Dedifferentiated amniotic fluid mesenchymal stem cell (primary cell): ENCODE data around the gene CD36.
A peak's percentile ranks its signal among the peaks of the same experiment; 100 is the strongest.
"Not testable (repeated sequence)": the region's sequence is repeated elsewhere in the genome, so short reads cannot be mapped to it uniquely, and the experiment has no call there.

Experiments used
- DNase-seq: peaks from one replicate; pipeline ENCODE4 v3.0.0-alpha.2; 2016; ENCODE audit errors: extremely low spot score

The CD36 gene

DNA sequence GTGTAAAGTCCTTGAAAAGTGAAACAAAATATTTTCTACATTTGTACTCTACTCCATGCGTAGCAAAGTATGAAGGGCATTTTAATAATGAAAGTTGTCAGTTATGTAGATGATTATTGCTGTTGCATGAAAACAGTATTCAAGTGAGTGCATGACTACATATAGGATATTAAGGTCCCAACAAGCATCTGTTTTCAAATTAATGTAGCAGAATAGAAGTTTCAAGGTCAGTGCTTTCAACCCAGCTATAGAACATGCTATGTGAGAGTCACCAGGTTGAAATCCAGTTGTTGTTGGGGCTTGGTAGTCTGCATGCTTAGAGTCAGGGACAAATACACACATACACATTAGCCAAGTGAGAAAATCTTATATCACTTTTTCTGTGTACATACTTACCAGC, 14.8 kb downstream of the CD36 start:
- DNase-seq, result no peak

DNA sequence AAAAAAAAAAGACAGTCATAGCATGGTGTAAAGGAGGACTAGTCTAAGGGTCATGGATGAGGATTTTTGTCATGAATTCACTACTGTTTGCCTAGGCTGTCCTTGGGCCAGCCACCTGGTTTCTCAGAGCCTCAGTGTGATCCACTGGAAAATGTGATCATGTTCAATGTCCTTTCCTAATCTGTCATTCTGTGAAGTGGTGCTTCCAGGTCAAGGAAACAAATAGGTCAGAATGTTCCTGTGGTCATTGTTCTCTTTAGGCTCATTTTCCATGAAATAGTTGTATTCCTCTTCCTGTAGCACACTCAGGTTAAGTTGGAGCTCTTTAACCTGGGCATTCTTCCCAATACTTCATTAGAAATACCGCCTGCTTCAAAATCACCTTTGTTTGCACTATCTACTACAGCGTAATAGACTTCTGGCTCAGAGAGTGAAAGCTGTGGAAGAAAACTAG, 16.5 kb downstream of the CD36 start:
- no peak for DNase-seq

DNA sequence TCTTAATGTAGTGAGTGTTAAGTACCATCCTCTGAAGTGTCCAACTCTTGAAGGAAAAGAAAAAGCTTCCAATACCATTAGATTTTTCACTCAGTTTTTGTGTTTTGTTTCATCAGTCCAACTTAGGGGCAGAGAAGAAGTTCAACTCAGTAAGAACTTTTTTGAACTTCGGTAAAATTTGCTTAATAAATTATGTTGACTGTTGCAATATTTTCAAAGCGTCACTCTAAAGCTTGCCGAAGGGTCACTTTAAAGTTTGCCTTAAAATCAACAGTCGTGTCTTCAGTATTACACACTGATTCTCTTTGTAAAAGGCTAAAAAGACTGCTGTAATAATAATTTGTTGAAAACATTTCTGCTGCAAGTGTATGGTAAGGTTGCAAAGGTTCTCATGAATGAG, 17.6 kb downstream of the CD36 start:
- no peak for DNase-seq

DNA sequence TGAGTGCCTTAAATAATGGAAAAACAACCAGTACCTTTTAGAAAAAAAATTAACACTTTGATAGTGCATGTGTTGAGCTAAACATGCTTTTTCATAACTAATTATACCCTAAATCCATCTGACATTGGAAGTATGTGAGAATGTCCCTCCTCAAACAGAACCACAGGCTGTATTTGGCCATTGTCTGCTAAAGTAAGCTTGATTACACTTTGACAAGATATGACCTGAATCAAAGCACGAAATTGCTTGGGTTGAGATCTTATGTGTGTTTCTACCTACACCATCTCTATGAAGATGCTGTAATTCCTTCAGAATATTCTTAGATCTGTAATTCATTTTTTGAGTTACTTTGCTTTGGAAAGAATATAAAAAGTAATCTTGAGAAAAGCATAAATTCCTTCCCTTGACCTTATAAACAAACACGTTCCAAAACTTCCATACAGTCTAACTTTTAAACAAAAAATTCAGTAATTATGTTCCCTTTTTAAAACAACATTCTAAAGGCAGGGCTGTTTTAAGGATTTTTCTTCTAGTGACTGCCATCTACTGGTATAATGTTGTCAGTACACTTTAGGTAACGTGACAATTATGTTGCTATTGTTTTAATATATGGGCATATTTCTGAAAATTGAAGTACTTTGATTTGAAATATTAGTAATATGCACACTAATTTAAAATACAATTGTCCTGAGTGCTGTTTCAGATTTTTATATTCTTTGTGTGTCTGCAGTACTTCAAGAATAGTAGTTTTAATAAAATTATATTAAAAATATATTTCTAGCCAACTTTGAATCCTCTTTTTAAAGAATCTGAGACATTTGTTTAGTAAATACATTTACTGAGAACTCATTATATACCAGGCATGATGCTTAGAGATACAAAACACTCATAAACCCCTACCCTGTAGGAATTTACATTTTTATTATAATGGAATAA, 20.9 kb downstream of the CD36 start:
- DNase-seq, result peak; percentile 67

DNA sequence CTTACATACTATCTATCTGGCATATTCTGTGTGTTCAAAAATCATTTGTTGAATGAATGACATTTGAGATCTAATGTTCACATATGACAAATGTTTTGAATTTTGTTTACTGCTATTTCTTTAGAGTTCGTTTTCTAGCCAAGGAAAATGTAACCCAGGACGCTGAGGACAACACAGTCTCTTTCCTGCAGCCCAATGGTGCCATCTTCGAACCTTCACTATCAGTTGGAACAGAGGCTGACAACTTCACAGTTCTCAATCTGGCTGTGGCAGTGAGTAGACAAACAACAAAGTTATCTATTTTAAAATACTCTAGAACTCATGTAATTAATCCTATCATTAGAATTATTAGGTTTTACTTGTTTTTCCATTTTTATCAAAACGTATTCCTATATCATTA, 22.5 kb downstream of the CD36 start:
- no peak for DNase-seq

DNA sequence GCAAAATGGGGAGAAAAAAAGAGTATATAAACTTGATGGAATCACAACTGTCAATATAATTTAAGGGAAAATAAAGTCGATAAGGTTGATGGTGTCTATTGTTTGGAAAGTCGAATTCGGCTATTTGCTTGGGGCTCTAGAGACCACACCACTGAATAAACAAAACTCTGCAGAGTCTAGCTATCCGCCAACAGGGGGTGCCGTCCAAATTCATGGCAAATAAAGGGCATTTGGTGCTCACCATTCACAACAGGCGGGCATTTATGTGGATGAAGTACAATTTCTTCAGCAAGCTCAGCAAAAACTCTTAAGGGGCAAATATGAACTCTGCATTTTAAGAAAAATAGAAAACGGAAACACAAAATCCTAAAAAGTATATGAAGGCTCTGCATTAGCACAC, 23.3 kb downstream of the CD36 start:
- no peak for DNase-seq

DNA sequence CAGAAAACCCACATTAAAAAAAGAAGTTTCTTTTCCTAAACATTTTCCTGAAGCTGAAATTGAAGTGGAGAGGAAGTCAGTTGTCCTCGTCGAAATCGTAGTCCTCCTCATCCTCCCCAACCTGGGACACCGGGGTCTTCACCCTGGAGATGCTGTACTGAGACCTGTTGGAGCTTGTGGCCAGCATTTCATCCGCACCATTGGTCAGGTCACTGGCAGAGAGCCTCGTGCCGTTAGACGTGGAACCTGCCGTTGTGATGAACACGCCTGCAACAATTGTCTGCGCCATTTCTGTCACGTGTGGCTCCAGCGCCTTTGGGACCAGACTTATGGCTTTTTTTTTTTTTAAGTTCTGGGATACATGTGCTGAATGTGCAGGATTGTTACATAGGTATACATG, 23.8 kb downstream of the CD36 start:
- DNase-seq, result no peak

DNA sequence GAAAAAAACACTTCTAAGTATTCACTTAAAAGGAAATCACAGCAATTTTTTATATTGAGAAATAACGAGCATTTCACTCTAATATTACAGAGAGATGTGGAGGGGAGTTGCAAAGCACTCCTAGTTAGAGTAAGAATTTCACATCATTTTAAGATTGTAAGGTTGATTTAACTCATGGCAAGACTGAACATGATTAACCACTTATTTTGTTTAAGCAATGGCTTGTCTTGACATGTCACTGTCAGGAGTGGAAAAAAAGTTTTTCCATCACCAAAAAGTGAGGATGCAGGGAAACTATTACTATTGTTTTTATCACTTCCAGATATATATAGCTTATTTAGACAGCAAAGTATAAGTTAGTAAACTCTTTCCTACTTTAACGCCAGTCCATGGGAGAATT, 27.1 kb downstream of the CD36 start:
- no peak for DNase-seq

DNA sequence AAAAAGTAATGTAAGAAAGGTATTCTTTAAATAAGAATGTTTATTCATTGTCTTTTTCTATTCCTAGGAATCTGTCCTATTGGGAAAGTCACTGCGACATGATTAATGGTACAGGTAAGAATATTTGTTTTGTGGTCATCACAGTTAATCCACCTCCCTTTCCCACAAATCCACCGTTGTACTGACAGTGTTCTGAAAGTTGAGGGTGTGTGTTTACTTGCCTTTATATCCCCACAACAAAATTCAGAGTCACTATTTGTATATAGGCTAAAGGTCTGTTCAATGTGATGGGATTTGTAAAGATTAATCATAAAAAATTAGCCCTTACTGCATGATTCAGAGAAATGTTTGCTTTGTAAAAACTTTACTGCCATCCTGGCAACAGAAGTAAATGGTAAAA, 27.9 kb downstream of the CD36 start:
- no peak for DNase-seq

DNA sequence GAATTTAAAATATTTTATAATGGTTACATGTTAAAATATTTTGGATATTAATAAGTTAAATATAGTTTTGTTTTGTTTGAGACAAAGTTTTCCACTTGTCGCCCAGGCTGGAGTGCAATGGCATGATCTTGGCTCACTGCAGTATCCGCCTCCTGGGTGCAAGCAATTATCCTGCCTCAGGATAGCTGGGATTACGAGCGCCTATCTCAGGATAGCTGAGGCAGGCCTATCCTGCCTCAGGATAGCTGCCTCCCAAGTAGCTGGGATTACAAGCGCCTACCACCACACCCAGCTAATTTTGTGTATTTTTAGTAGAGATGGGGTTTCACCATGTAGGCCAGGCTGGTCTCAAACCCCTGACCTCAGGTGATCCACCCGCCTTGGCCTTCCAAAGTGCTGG, 30.9 kb downstream of the CD36 start:
- not testable (repeated sequence) for DNase-seq

DNA sequence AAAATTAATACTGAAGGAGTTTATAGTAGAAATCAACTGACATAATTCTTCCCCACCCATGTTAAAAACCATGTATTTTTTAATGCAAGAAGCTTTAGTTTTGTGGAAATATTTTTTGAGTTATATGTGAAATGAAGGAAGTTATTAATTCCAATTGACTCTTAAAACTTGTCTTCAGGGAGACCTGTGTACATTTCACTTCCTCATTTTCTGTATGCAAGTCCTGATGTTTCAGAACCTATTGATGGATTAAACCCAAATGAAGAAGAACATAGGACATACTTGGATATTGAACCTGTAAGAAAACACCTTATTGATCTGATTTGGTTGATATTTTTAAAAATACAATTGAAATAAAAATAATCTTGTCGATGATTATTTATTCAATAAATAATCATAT, 33.3 kb downstream of the CD36 start:
- no peak for DNase-seq

DNA sequence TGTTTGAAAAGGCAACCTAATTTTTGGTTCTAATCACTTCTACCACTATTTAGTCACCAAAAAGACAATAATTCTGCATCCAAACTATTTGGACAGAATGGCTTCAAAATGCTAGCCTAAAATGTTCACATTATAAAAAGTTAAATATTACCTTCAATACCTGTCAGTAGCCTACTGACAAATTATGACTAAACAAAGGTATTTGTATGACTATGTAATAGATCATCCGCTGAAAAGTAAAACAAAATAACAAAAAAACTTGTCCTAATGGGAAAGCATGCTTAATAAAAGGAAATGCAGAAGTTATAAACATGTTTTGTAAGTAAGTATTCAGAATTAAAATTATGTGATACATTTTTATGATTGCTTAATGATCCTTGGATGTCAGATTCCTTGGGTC, 36.6 kb downstream of the CD36 start:
- no peak for DNase-seq

DNA sequence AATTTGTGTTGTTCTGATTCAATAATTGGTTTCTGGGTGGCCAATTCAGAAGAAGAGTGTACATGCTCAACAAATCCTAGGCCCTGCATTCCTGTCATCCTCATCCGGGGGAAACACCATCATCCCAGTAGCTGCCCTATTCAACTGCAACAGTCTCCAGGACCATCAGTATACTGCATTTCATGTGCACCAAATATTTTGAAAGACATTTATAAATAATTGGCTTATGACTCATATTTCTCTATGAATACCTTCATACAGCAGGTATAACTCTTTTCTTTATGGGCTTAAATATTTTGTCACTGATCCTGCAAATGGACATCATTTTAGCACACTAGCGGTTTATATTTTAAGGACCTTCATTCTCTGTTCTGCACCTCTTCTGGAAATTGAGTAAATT, 38.0 kb downstream of the CD36 start:
- DNase-seq, result no peak

DNA sequence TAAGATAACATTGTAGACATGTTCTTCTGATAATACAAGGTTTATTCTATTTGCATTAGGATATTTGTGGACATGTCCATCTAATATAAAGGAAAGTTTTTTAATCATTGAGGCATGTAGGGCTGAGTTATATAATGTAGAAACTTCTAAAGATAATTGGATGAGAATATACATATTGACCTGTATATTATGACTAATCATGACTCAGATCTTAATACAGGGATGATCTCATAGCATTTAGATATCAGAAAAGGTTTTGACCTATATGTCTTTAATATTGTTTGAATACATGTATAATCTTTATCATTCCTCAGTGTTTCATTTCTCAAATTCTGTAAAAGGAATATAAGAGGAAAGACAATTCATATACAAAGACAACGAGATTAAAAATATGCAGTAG, 39.2 kb downstream of the CD36 start:
- no peak for DNase-seq

DNA sequence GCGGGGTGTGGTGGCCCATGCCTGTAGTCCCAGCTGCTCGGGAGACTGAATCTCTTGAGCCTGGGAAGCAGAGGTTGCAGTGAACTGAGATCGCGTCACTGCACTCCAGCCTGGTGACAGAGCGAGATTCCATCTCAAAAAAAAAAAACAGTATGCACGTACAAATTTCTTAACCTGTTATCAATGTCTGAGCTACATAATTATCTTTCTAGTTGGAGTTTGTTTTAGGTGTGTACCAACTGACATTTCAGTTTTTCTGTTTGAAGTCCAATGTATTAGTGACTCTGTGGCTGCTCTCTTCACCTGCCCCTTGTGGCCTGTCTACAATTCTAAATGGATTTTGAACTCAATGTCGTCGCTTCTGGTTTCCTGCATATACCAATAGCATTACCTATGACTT, 40.3 kb downstream of the CD36 start:
- no peak for DNase-seq

DNA sequence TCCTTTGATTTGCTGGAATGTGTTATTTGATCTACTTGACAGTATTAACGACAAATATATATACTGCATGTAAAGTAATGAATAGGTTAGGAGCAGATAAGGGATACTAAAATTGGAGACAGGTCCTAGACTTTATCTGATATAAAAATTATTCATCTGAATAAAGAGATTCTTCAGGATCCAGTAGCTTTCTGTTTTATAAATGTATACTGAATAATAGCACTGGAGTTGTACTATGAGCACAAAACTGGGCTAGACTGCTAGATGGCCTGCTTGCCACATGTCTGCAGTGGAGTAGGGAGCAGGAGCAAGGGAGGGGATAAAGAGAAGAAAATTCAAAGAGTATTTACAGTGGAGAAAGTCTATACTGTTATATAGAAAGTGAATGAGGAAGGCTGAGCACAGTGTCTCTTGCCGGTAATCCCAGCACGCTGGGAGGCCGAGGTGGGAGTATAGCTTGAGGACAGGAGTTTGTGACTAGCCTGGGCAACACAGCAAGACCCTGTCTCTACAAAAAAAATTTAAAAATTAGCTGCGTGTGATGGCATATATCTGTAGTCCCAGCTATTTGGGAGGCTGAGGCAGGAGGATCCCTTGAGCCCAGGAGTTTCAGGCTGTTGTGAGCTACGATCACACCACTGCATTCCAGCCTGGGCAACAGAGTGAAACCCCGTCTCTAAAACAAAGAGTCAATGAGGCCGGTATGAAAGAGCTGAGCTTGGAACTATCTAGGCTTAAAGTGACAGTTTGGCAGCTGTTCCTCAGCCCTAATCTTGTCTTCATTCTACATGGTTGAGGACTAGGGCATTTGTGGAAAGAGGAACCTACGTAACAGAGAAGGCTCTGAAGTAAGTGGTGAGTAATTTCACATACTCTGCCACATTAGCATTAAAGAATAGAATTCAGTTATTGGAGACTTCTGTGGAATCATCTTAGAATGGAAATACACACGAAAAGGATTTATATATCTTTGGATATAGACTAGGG, 41.8 kb downstream of the CD36 start:
- no peak for DNase-seq

DNA sequence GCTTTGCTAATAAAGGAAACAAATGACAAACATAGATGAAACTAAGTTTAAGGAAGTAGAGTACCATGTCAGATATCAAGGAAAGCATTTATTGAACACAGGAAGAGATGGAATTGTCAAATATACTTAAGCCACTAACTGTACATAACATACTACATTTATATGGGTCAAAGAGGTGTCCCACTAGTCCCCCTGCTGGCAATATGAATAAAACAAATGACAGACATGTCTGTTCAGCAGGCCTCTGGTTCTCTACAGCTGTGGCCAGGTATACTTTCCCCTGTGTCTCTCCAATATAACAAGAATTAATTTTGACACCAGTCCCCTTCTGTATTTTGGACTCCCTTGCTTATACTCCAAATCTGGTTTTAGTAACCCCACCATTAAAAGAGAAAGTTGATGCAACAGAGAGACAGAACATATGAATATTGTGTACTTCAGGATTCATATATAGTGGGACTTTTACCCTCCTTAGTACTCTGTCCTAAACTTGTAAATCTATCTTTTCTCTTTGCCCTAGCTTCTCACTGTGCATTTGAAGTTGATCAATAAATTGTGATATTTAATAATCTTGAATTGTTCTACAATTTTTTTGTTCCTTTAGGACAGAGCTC, 42.9 kb downstream of the CD36 start:
- peak; percentile 51 for DNase-seq

DNA sequence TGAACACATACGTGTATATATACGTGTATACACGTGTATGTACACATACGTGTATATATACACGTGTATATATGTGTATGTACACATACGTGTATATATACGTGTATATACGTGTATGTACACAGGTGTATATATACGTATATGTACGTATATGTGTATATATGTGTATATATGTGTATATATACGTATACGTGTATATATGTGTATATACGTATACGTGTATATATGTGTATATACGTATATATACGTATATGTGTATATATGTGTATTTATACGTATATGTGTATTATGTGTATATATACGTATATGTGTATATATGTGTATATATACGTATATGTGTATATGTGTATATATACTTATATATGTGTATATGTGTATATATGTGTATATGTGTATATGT, 44.3 kb downstream of the CD36 start:
- DNase-seq, result no peak

DNA sequence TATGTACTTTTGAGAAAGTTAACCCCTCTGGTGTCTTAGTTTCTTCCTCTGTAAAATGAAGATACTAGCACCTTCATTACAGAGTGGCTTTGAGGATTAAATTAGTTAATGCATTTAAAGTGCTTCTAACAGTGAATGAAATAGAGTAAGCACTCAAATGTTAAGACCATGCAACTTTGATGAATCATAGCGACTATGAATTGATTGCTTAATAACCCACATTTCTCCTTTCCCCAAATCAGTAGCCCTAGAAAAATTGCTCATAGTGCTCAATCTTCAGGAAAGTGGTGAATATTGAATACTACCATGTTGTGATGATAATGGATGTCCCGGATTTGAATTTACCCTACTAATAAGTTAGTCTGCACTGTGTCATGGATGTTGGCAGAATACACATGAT, 48.1 kb downstream of the CD36 start:
- no peak for DNase-seq

DNA sequence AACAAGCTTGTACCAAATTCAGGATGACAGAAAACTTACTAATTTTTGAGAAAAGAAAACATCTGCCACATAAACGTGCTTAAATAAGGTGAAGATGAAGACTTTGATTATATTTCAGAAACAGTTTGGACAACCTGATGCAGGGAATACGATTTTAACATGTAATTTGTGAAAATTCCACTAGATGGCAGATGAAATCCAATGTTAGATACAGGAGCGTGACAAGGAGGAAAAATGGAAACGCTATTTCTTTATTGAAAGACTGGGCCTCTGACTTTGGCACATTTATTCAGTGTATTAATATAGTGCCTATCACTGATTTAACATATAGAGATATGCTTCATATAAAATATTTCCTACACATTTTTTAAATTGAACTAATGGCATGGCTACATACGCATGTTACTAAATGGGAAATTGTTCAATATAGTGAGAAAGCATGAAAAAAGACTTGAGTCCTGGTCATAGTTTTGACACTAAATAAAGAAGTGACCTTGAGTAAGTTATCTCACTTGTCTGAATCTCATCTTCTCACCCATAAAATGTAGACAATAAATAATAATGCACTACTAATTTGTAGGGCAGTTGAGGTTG, 60.7 kb downstream of the CD36 start:
- DNase-seq, result peak; percentile 69

DNA sequence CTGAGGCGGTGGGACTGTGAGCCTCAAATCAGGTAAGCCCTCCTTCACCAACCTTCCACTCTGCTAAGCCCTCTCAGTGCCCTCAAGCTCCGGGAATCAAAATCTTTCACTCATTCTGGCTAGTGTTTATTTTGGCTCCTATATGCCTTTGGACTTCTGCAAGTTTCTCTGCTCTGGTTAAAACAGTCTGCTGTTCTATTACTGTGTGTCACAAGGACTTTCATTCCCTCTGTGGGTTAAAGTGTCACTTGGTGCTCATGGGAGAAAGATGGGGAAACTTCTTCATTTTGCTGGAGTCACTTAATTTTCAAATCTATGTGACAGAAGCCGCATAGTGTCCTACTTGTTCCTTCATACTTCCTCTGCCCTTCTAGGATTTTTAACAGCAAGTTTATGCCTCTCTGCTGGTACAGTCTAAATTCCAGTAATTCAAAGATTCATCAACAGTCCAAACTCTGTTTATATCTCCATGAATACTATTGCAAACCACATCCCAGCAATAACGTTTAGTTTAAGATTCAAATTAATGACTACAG, 61.3 kb downstream of the CD36 start:
- DNase-seq, result no peak

DNA sequence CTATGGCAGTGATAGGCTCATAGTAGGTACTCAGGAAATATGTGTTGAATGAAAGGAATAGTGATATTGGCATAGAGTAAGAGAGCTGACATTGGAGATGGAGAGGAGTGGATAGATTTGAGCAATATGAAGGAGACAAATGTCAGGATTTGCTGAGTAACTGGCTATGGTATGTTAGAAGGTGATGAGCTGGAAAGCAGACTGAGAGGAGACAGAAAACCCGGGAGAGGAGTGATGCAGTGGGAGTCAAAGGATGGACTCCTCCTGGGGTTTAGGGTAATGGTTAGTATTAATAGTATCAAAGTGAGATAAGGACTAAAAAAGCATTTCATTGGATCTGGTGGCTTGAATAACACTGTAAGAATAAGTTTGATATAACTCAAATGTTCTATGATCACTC, 64.8 kb downstream of the CD36 start:
- no peak for DNase-seq
